Subcutaneous abdominal adipose tissue (tissue), 5 donors: ENCODE data around the gene IBSP.
A peak's percentile ranks its signal among the peaks of the same experiment; 100 is the strongest.

ENCODE experiments used
- H3K27ac ChIP-seq: one replicate; pipeline ENCODE4 v1.7.0; 2013; ENCODE audit warnings: low read depth, mild to moderate bottlenecking, inconsistent platforms, low read length, moderate library complexity
- H3K27me3 ChIP-seq, 5 donors: one replicate each; pipeline ENCODE4 v1.7.0; 2013; ENCODE audit warnings: low read length in 5 of 5, inconsistent platforms in 1 of 5; ENCODE audit not compliant: control insufficient read depth in 5 of 5, insufficient read depth in 4 of 5
- H3K36me3 ChIP-seq, 5 donors: one replicate each; pipeline ENCODE4 v1.7.0; 2013; ENCODE audit warnings: low read length in 5 of 5; ENCODE audit not compliant: control insufficient read depth in 5 of 5, insufficient read depth in 5 of 5
- H3K4me1 ChIP-seq, 5 donors: one replicate each; pipeline ENCODE4 v1.7.0; 2013; ENCODE audit warnings: low read length in 5 of 5, mild to moderate bottlenecking in 3 of 5, moderate library complexity in 1 of 5; ENCODE audit not compliant: control insufficient read depth in 5 of 5, insufficient read depth in 5 of 5
- H3K4me3 ChIP-seq, 5 donors: one replicate each; pipeline ENCODE4 v1.7.0; 2013; ENCODE audit warnings: low read length in 5 of 5, low read depth in 1 of 5
- H3K9ac ChIP-seq, 5 donors: one replicate each; pipeline ENCODE4 v1.7.0; 2013; ENCODE audit warnings: low read length in 5 of 5, mild to moderate bottlenecking in 4 of 5, moderate library complexity in 3 of 5
- H3K9me3 ChIP-seq, 5 donors: one replicate each; pipeline ENCODE4 v1.7.0; 2013; ENCODE audit warnings: low read length in 5 of 5; ENCODE audit not compliant: control insufficient read depth in 5 of 5
- donor health status: healthy.
- donor health status: healthy.
- donor health status: healthy.
- donor health status: healthy.
- donor health status: healthy.

The IBSP gene

GRCh38 chr4:87834401-87834800, 35.0 kb downstream of the IBSP start:
- no peaks in the 10 kb centered on the region for H3K36me3 ChIP-seq
- H3K9me3 ChIP-seq, result no peaks in the 10 kb centered on the region
- H3K4me1 ChIP-seq, result peaks cover 0 to 12% (median 7%) of the 10 kb centered on the region in 5 donors
- no peak overlapping the region for H3K9ac ChIP-seq
- H3K27ac ChIP-seq, result no peak overlapping the region
- no peaks in the 10 kb centered on the region for H3K27me3 ChIP-seq
- no peak overlapping the region for H3K4me3 ChIP-seq

GRCh38 chr4:87835197-87835596, 35.8 kb downstream of the IBSP start:
- H3K36me3 ChIP-seq, result no peaks in the 10 kb centered on the region
- H3K4me1 ChIP-seq, result peaks cover 0 to 12% (median 7%) of the 10 kb centered on the region in 5 donors
- H3K4me3 ChIP-seq, result no peak overlapping the region
- H3K9me3 ChIP-seq, result no peaks in the 10 kb centered on the region
- no peaks in the 10 kb centered on the region for H3K27me3 ChIP-seq
- H3K9ac ChIP-seq, result no peak overlapping the region
- H3K27ac ChIP-seq, result no peak overlapping the region

- no peaks in the 10 kb centered on the region for H3K27me3 ChIP-seq
- H3K9ac ChIP-seq, result no peak overlapping the region
- H3K4me1 ChIP-seq, result peaks cover 0 to 12% (median 7%) of the 10 kb centered on the region in 5 donors
- no peaks in the 10 kb centered on the region for H3K9me3 ChIP-seq
- H3K4me3 ChIP-seq, result no peak overlapping the region
- H3K27ac ChIP-seq, result no peak overlapping the region
- H3K36me3 ChIP-seq, result no peaks in the 10 kb centered on the region
These were observed 36.4 kb downstream of the IBSP start for GRCh38 chr4:87835743-87836142.

GRCh38 chr4:87838205-87838604, 38.9 kb downstream of the IBSP start:
- Histone ChIP-seq H3K27ac (no peak overlapping the region), H3K9ac (no peak overlapping the region), H3K4me1 (peaks cover 0 to 12% (median 7%) of the 10 kb centered on the region in 5 donors), H3K9me3 (no peaks in the 10 kb centered on the region), H3K36me3 (no peaks in the 10 kb centered on the region), H3K4me3 (no peak overlapping the region), H3K27me3 (peaks cover 0 to 3% (median 0%) of the 10 kb centered on the region in 5 donors)

GRCh38 chr4:87838890-87839591, 39.7 kb downstream of the IBSP start:
- H3K9me3 ChIP-seq, result no peaks in the 10 kb centered on the region
- no peak overlapping the region for H3K27ac ChIP-seq
- H3K4me1 ChIP-seq, result peaks cover 0 to 16% (median 7%) of the 10 kb centered on the region in 5 donors
- peaks cover 0 to 5% (median 0%) of the 10 kb centered on the region in 5 donors for H3K27me3 ChIP-seq
- no peaks in the 10 kb centered on the region for H3K36me3 ChIP-seq
- H3K9ac ChIP-seq, result no peak overlapping the region
- no peak overlapping the region for H3K4me3 ChIP-seq

- no peak overlapping the region for H3K9ac ChIP-seq
- no peaks in the 10 kb centered on the region for H3K36me3 ChIP-seq
- H3K27me3 ChIP-seq, result peaks cover 0 to 5% (median 0%) of the 10 kb centered on the region in 5 donors
- H3K27ac ChIP-seq, result no peak overlapping the region
- no peak overlapping the region for H3K4me3 ChIP-seq
- H3K4me1 ChIP-seq, result peaks cover 0 to 16% (median 7%) of the 10 kb centered on the region in 5 donors
- H3K9me3 ChIP-seq, result no peaks in the 10 kb centered on the region
These were observed 40.2 kb downstream of the IBSP start for GRCh38 chr4:87839592-87839946.

GRCh38 chr4:87840149-87840548, 40.8 kb downstream of the IBSP start:
- H3K4me3 ChIP-seq, result no peak overlapping the region

GRCh38 chr4:87843936-87844335, 44.6 kb downstream of the IBSP start:
- H3K9me3 ChIP-seq, result no peaks in the 10 kb centered on the region
- H3K4me3 ChIP-seq, result no peak overlapping the region
- H3K27ac ChIP-seq, result no peak overlapping the region
- H3K9ac ChIP-seq, result no peak overlapping the region
- peaks cover 0 to 5% (median 0%) of the 10 kb centered on the region in 5 donors for H3K27me3 ChIP-seq
- H3K36me3 ChIP-seq, result no peaks in the 10 kb centered on the region
- peaks cover 0 to 13% (median 7%) of the 10 kb centered on the region in 5 donors for H3K4me1 ChIP-seq

More at GRCh38 chr4:87840149-87840548, 40.8 kb downstream of the IBSP start:
- no peaks in the 10 kb centered on the region for H3K9me3 ChIP-seq
- no peaks in the 10 kb centered on the region for H3K36me3 ChIP-seq
- peaks cover 0 to 16% (median 7%) of the 10 kb centered on the region in 5 donors for H3K4me1 ChIP-seq
- H3K27ac ChIP-seq, result no peak overlapping the region
- H3K27me3 ChIP-seq, result peaks cover 0 to 5% (median 0%) of the 10 kb centered on the region in 5 donors
- H3K9ac ChIP-seq, result peak overlapping the region in 1 of 5 donors; percentile 37

- no peak overlapping the region for H3K27ac ChIP-seq
- no peaks in the 10 kb centered on the region for H3K9me3 ChIP-seq
- H3K4me1 ChIP-seq, result peaks cover 0 to 10% (median 3%) of the 10 kb centered on the region in 5 donors
- no peak overlapping the region for H3K9ac ChIP-seq
- H3K27me3 ChIP-seq, result peaks cover 0 to 5% (median 0%) of the 10 kb centered on the region in 5 donors
- no peaks in the 10 kb centered on the region for H3K36me3 ChIP-seq
- no peak overlapping the region for H3K4me3 ChIP-seq
These were observed 45.1 kb downstream of the IBSP start for GRCh38 chr4:87844452-87844851.

GRCh38 chr4:87846226-87846625, 46.9 kb downstream of the IBSP start:
- H3K4me3 ChIP-seq, result no peak overlapping the region
- no peak overlapping the region for H3K27ac ChIP-seq
- no peak overlapping the region for H3K9ac ChIP-seq
- H3K36me3 ChIP-seq, result no peaks in the 10 kb centered on the region
- peaks cover 0 to 10% (median 3%) of the 10 kb centered on the region in 5 donors for H3K4me1 ChIP-seq
- H3K27me3 ChIP-seq, result peaks cover 0 to 5% (median 0%) of the 10 kb centered on the region in 5 donors
- H3K9me3 ChIP-seq, result no peaks in the 10 kb centered on the region
